HG03159 (cell line): Measurements from ENCODE around the gene NRXN3.

Experiments used
- ATAC-seq: cut with Tn5 transposase; IDR thresholded peaks from one replicate; pipeline ENCODE4 v1.9.1; 2021; ENCODE audit warnings: mild to moderate bottlenecking, moderate library complexity; ENCODE audit not compliant: unreplicated experiment

Gene NRXN3

GRCh38 chr14:79373451-79373850 lies 1203.3 kb downstream of the NRXN3 start:
- no peak for ATAC-seq

- ATAC-seq = no peak
Observed at GRCh38 chr14:79375356-79375755, 1205.2 kb downstream of the NRXN3 start.

- no peak for ATAC-seq
Observed at GRCh38 chr14:79376557-79376956, 1206.4 kb downstream of the NRXN3 start.

- no peak for ATAC-seq
Observed at GRCh38 chr14:79378020-79378419, 1207.8 kb downstream of the NRXN3 start.

DNA sequence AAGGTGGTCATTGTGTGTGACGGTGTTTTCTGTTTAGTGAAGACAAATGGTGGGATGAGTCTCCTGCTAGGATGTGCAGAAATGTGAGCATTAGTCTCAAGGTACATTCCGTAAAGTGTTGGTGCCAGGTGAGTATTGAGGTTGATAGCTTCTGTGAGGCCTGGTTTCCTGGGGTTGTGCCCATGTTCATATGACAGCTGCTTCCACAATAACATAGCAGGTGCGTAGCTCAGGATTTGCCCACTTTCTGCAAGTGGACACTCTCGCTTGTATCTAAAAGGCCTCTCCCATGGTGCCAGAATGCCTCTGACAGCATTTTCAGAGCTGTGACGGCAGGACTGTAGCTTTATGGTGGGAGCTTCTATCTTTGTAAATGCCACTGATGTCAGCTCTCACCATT lies 1209.1 kb downstream of the NRXN3 start:
- ATAC-seq = no peak

GRCh38 chr14:79383031-79383430 lies 1212.9 kb downstream of the NRXN3 start:
- ATAC-seq = no peak

DNA sequence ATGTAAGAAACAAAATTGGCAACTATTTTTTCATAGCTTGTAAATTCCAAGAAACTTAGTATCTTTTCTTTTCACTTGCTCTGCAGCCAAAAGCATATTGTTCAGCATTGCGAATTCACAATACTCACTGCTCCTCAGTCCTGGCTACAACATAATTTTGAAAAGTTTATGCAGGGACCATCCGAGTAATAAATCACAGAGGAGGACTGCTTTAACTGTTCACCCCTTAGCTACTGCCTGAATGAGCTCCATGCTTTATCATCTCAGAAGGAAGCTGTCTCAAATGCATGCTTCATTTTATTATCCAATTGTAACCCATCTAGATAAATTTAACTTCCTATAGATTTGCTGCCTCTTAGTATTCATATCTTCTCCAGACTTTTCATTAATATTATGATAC lies 1213.3 kb downstream of the NRXN3 start:
- ATAC-seq = no peak

- no peak for ATAC-seq
Observed at GRCh38 chr14:79395061-79395460, 1224.9 kb downstream of the NRXN3 start.

- ATAC-seq = no peak
Observed at GRCh38 chr14:79404874-79405511, 1234.8 kb downstream of the NRXN3 start.

GRCh38 chr14:79405512-79405910 lies 1235.3 kb downstream of the NRXN3 start:
- no peak for ATAC-seq

GRCh38 chr14:79407572-79407971 lies 1237.4 kb downstream of the NRXN3 start:
- no peak for ATAC-seq

DNA sequence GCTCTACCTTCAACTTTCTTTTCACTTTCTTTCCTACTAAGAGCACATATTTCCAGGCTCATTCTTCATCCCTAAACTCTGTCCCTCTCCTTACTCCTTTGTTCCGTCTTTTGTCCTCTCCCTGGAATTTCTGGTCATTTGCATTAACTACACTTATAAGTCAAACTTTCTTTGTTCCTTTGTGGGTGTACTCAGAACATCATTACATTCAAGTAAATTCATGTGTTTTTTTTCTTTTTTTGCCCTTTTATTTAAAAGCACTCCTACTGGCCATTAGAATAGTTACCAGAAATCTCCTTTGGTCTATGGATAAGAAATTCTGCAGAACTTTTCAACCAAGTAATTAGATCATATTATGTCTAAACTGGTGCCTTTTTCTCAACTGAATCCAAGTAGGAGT lies 1238.5 kb downstream of the NRXN3 start:
- ATAC-seq = no peak

DNA sequence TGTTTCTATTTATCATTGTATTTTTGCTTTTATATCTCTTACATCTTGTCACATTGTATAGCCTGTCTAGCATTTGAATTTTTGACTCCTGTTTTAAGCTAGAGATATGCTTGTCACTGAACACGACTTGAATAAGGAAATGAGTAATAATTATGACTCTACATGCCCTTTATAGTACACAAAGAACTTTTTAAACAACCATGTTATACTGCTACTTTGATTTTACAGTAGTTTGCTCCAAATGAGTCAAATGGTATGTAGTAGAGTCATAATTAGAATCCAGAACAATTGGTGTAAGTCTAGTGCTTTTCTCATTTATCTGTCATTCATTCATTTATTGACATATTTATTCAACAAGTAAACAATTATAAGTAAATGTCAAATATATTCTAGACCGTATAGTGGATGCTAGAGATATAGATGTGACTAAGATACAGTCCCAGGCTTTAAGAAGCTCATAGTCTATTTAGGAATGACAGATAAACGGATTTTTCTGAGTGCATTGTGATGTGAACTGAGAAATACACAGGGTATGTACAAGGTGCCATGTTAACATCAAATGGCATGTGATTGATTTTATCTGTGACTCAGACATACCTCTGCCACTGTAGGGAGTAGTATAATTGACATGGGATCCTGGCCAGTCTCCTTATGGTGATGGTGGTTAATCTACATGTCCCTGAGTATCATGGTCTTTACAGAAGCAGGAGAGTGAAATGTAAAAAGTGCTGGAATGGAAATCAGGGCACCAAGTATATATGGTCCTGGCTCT lies 1241.4 kb downstream of the NRXN3 start:
- no peak for ATAC-seq

DNA sequence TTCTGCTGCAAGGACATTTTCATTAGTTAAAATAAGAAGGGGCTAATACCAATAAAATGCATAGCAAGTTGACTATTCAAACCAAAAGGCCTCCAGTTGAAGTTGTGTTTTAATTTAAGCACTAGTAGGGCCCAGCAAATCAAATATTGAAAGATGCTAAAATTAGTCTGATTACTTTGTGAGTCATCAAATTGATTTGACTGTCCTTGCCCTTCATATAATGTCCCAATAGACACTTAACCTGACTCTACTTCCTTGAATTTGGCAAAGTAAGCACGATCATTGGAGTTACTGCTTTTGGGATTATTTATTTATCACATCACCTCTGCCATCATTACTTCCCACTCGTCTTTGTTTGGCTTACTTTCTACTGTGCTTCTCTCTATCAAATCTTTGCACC lies 1242.6 kb downstream of the NRXN3 start:
- ATAC-seq = no peak

- ATAC-seq = no peak
Observed at GRCh38 chr14:79413734-79414428, 1243.7 kb downstream of the NRXN3 start.

GRCh38 chr14:79415726-79416125 lies 1245.6 kb downstream of the NRXN3 start:
- ATAC-seq = no peak

DNA sequence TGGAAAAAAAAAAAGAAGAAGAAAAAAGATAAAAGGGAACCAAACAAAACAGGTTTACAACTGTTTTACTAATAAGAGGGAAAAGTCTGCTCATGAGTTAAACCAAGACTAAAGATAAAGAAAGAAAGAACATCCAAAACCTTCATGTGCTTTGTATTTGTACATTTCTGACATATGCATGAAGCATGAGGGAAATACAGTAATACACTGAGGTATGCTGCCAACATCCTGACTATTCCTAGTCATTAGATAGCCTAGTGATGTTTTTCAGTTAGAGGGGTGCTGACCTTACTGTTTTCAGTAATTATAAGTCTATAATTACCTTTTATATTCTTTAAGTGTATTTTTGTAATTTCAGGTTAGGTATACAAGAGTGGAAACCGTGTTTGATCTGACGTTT lies 1247.8 kb downstream of the NRXN3 start:
- no peak for ATAC-seq

- ATAC-seq = no peak
Observed at GRCh38 chr14:79418649-79419415, 1248.7 kb downstream of the NRXN3 start.

- no peak for ATAC-seq
Observed at GRCh38 chr14:79419571-79420327, 1249.6 kb downstream of the NRXN3 start.

DNA sequence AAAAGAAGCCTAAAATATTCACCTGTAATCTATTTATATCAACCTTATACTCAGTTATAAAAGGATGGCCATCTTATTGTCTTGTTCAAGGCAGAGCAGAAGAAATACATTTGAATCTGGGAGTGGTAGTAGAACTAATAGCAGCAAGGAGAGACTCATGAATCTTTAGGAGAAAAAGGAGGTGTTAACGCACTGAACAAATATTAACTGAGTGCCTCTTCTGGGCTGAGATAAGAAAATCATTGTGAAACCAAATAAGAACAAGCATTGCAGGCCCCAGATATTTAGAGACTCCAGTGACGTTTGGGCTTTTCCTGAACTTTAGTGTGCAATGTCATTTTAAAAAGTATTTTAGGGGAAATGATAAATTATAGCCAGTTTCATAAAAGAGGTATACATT lies 1250.6 kb downstream of the NRXN3 start:
- ATAC-seq = no peak

GRCh38 chr14:79421811-79422210 lies 1251.6 kb downstream of the NRXN3 start:
- ATAC-seq = no peak
